ENCODE results near the gene OPRL1.
"Not testable (repeated sequence)": the region's sequence is repeated elsewhere in the genome, so short reads cannot be mapped to it uniquely, and the experiment has no call there.

The OPRL1 gene

DNA sequence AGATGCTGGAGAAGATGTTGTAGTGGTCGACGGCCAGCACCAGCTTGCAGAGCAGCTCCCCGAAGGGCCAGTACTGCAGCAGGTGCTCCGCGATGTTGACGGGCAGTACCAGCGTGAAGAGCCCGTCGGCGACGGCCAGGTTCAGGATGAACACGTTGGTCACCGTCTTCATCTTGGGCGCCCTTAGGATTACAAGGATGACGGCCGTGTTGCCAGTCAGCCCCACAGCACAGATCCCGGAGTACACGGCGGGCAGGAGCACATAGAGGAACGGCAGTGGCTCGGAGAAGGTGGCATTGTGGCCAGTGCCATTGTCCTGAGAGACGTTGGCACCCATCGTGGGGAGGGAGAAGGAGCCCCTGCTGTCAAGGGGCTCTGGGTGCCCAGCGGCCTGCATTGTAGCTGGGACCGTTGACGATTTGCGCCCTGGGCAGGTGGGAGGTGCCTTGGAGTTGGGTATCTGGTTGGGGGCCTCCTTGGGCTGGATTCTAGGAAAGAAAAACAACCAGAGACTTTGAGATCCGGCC is 26.6 kb downstream of the OPRL1 start:
- DNase-seq: no peak

GRCh38 chr20:64106981-64107735 is 27.3 kb downstream of the OPRL1 start, which contains the start of gene NPBWR2:
Gene NPBWR2, minus strand, starts transcription at chr20:64107565. Its CDS starts 734 bp downstream, at chr20:64106831.
- no peak for DNase-seq

GRCh38 chr20:64107736-64108457 is 28.0 kb downstream of the OPRL1 start:
- DNase-seq: no peak

DNA sequence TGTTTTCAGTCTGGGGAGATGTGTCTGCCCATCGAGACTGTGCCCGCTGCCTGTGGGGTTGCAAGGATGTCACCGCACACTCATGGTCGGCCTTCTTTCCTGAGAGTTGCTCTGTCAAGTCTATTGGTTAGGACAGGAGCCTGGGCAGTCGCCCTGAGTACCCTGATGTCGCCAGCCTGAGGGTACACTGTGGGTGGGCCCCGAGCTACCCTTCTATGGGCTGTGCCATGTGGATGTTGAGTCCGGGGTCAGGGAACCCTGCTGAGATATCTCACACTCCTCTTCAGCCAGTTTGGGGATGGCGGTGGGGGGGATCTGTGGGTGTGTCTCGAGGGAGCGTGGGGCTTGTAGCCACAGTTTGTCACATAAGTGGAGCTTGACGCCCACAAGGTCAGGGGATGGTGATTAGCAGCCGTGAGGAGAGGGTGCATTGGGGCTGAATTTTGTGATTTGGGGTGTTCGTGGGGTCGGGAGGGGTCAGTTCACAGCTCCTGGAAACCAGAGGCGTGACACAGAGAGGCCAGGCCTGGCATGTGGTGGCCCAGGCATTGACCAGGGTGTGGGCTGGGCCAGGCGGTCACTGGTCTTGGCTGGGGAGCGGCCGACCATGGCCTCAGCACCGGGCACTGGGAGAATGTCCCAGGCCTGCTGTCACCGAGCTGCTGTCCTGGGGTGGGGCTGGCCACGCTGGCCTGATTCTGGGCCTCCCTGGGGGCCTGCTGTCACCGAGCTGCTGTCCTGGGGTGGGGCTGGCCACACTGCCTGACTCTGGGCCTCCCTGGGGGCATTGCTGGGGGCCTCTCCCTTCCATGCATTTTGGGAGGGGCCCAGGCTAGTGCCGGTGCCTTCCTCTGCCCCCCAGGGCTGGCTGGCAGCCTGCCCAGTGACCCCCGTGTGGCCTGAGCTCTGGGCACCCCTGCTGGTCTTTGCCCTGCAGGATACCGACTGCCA is 29.1 kb downstream of the OPRL1 start:
- DNase-seq: no peak

GRCh38 chr20:64109831-64110391 is 30.0 kb downstream of the OPRL1 start:
- no peak for DNase-seq

GRCh38 chr20:64110411-64111068 is 30.7 kb downstream of the OPRL1 start:
- DNase-seq: no peak

- no peak for DNase-seq
These were observed 32.2 kb downstream of the OPRL1 start for GRCh38 chr20:64111841-64112641.

DNA sequence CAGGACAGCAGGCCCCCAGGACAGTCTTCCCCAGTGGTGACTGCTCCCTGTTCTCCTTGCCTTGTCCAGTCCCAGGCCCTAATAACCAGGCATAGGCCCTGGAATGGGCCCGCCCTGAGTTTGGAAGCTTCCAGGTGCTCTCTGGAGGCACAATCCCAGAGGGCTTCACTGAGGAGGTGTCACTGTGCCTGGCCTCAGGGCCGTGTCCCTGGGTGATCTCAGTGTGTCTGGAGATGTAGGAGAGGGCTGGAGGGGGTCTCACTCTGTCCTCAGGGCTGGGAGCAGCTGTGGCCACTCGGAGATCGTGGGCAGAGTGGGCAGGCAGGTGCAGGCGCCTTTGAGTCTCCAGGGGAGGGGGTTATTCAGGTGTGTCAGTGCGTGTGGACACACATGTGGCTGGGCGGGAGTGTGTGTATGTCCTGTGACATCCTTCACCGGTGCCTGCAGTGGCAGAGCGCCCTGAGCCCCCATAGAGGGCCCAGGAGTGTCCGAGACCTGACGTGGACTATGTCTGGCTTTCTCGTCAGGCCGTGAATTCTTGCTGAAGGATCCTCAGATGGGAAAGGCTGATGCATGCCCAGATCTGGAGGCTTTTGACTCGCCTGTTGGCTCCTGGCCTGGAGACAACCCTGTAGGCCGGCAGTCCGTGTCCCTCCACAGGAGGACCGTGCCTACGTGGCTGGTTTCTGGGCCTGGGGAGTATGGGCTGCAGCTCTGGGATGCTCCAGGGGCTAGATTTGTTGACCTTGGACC is 33.0 kb downstream of the OPRL1 start:
- no peak for DNase-seq

- no peak for DNase-seq
These were observed 33.5 kb downstream of the OPRL1 start for GRCh38 chr20:64113444-64113775.

- DNase-seq: no peak
These were observed 34.0 kb downstream of the OPRL1 start for GRCh38 chr20:64113796-64114355.

- DNase-seq: no peak
These were observed 34.6 kb downstream of the OPRL1 start for GRCh38 chr20:64114356-64114971.

DNA sequence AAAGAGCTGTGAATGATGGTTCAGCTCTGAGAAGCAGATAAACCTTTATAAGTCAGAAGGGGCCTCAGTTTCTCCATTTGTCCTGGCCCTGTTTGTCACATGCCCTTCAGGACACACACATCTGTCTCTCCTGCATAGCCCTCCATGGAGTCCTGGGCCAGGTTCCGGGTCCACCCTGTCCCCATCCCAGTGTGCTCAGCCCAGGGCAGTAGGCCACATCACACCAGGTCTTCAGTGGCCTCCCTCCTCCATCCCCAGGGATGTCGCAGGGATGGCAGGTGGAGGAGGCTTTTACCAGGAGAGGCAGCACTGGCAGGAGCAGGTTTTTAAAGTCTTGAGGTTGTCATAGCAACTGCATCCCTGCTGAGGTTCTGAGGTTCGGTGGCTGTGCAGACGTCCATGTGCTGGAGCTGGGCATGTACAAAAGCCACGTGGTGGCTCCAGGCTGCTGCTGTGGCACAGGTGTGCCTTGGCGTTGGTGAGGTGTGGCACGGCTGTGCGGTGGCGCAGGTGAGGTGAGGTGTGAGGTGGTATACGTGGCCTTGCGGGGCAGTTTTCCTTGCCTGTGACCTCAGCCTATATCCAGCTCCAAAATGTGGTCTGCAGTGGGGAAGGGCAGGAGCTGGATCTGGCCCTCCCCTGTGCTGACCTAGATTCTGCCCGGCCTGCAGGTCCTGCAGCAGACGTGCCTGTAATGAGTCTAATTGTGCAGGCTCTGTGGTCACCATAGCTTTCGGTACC is 35.5 kb downstream of the OPRL1 start:
- DNase-seq: no peak

GRCh38 chr20:64116016-64116415 is 36.1 kb downstream of the OPRL1 start:
- DNase-seq: no peak

- DNase-seq: no peak
These were observed 36.9 kb downstream of the OPRL1 start for GRCh38 chr20:64116541-64117431.

- DNase-seq: not testable (repeated sequence)
These were observed 37.5 kb downstream of the OPRL1 start for GRCh38 chr20:64117432-64117777.

DNA sequence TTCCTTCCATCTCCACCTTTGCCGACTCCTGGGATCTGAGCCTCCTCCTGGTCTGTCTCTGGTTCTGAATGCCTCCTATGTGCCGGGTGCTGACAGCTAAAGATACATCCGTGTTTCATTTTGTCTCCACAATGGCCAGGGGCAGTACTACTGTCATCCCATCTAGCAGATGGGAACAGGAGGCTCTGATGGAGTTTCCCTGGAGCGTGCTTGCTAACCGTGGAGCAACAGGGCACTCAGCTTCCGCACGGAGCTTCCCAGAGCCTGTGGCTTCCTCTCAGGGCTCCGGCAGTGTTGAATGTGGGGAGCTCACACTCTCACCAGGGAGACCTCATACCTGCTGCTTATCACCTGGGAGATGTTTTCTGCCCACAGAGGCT is 39.4 kb downstream of the OPRL1 start:
- no peak for DNase-seq

DNA sequence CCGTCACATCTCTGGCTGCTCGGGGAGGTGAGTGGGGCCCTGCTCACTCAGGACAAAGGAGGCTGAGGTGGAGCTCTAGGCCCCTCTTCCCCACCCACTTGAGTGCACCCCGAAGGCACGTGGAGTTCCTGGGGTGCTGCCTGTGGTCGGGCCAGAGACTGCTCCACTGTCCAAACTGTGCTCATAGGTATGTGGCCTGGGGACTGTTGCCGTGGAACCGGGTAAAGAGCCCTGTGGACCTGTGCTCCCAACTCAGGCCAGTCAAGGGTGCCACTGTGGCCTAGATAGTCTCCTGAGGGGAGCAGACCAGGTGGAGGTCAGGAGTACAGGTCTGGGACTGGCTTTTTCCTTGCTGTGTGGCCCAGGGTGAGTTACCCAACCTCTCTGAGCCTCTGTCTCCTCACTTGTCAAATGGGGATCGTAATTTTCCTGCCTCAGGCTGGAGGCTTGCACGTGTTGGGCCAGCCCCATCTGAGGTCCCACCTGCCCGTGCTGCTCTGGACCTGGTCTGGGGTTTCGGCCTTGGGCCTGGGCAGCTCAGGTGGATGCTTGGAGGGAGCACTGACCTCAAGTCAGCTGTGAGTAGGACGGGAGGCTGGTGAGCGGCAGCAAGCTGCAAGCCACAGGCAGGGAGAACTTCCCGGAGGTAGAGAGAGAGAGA is 39.9 kb downstream of the OPRL1 start:
- DNase-seq: no peak

Data from NCI-H748 treated with DMSO at 0.1 percent for 48 hours (cell line).